ENCODE data around the gene IKZF3. TPM values are rescaled to one million over a fixed set of nuclear protein-coding genes. Genes with fewer than 3 reads are reported as not detected.

Gene IKZF3
- polyA plus RNA-seq, 1 donor from 2014 or later: not detected

GRCh38 chr17:39763051-39763820 lies 100.9 kb downstream of the IKZF3 start:
- Histone ChIP-seq H3F3A (ENCODE audit: insufficient read depth, low read length, poor library complexity, severe bottlenecking) (no peaks in the 10 kb centered on the region), H3K27me3 (ENCODE audit: insufficient read depth, low read depth, low read length) (no peaks in the 10 kb centered on the region), H3K27ac (ENCODE audit: low read length) (no peak overlapping the region), H2AFZ (ENCODE audit: low read depth, low read length) (no peak overlapping the region), H3K9me2 (ENCODE audit: insufficient read depth, low read length) (no peaks in the 10 kb centered on the region), H3K4me2 (ENCODE audit: low read length) (no peak overlapping the region), H3K36me3 (ENCODE audit: insufficient read depth, low read length) (no peaks in the 10 kb centered on the region), H3K4me3 (ENCODE audit: low read length) (no peak overlapping the region), H3K9ac (ENCODE audit: low read length) (no peak overlapping the region), H3K9me3 (ENCODE audit: low read length) (no peaks in the 10 kb centered on the region), H4K20me1 (ENCODE audit: insufficient read depth) (no peaks in the 10 kb centered on the region), H3K79me2 (replicated peaks; ENCODE audit: insufficient read depth, low read length) (no peaks in the 10 kb centered on the region)
- TF ChIP-seq TAF1 (IDR thresholded peaks at IDR 0.05; ENCODE audit: low read depth) (no peak), SMC3 (conservative IDR thresholded peaks at IDR 0.05; ENCODE audit: poor library complexity) (no peak), EP300 (conservative IDR thresholded peaks at IDR 0.05; ENCODE audit: poor library complexity, severe bottlenecking) (no peak), EZH2 (IDR thresholded peaks at IDR 0.05; ENCODE audit: borderline replicate concordance, insufficient read depth, low read length, poor library complexity, severe bottlenecking) (no peak), MXI1 (conservative IDR thresholded peaks at IDR 0.05; ENCODE audit: poor library complexity, severe bottlenecking) (no peak), CTCF (IDR thresholded peaks at IDR 0.05; ENCODE audit: poor library complexity, severe bottlenecking) (no peak), REST (IDR thresholded peaks at IDR 0.05; ENCODE audit: borderline replicate concordance) (no peak)

- H3K27ac ChIP-seq (ENCODE audit: low read length): no peak overlapping the region
- H4K20me1 ChIP-seq (ENCODE audit: insufficient read depth): no peaks in the 10 kb centered on the region
- TF ChIP-seq REST (IDR thresholded peaks at IDR 0.05; ENCODE audit: borderline replicate concordance): no peak
- no peak for TF ChIP-seq SMC3 (conservative IDR thresholded peaks at IDR 0.05; ENCODE audit: poor library complexity)
- no peak for TF ChIP-seq MXI1 (conservative IDR thresholded peaks at IDR 0.05; ENCODE audit: poor library complexity, severe bottlenecking)
- TF ChIP-seq POLR2AphosphoS5 (IDR thresholded peaks at IDR 0.05): no peak
- no peak for TF ChIP-seq CTCF (IDR thresholded peaks at IDR 0.05; ENCODE audit: poor library complexity, severe bottlenecking)
- no peak for TF ChIP-seq TAF1 (IDR thresholded peaks at IDR 0.05; ENCODE audit: low read depth)
- TF ChIP-seq EP300 (conservative IDR thresholded peaks at IDR 0.05; ENCODE audit: poor library complexity, severe bottlenecking): no peak
- no peak for TF ChIP-seq EZH2 (IDR thresholded peaks at IDR 0.05; ENCODE audit: borderline replicate concordance, insufficient read depth, low read length, poor library complexity, severe bottlenecking)
- TF ChIP-seq RAD21 (conservative IDR thresholded peaks at IDR 0.05): no peak
- no peak overlapping the region for H3K9ac ChIP-seq (ENCODE audit: low read length)
- no peaks in the 10 kb centered on the region for H3K9me3 ChIP-seq (ENCODE audit: low read length)
- no peaks in the 10 kb centered on the region for H3K9me2 ChIP-seq (ENCODE audit: insufficient read depth, low read length)
- no peak overlapping the region for H2AFZ ChIP-seq (ENCODE audit: low read depth, low read length)
- H3K4me3 ChIP-seq (ENCODE audit: low read length): no peak overlapping the region
- no peaks in the 10 kb centered on the region for H3K36me3 ChIP-seq (ENCODE audit: insufficient read depth, low read length)
- H3K79me2 ChIP-seq (replicated peaks; ENCODE audit: insufficient read depth, low read length): no peaks in the 10 kb centered on the region
- H3F3A ChIP-seq (ENCODE audit: insufficient read depth, low read length, poor library complexity, severe bottlenecking): no peaks in the 10 kb centered on the region
- H3K4me2 ChIP-seq (ENCODE audit: low read length): no peak overlapping the region
- no peaks in the 10 kb centered on the region for H3K27me3 ChIP-seq (ENCODE audit: insufficient read depth, low read depth, low read length)
These were observed 102.1 kb downstream of the IKZF3 start for GRCh38 chr17:39761861-39762496.

Measured in neural cell (in vitro differentiated cells).